ENCODE measurements around the gene LGALS9. TPM values are rescaled to one million over a fixed set of nuclear protein-coding genes. Genes with fewer than 3 reads are reported as not detected.
A peak's percentile ranks its signal among the peaks of the same experiment; 100 is the strongest.
"Not testable (repeated sequence)": the region's sequence is repeated elsewhere in the genome, so short reads cannot be mapped to it uniquely, and the experiment has no call there.

LGALS9 gene
- total and polyA plus RNA-seq, 2 experiments from 2014 or later = 3.1 to 14.1 TPM

DNA sequence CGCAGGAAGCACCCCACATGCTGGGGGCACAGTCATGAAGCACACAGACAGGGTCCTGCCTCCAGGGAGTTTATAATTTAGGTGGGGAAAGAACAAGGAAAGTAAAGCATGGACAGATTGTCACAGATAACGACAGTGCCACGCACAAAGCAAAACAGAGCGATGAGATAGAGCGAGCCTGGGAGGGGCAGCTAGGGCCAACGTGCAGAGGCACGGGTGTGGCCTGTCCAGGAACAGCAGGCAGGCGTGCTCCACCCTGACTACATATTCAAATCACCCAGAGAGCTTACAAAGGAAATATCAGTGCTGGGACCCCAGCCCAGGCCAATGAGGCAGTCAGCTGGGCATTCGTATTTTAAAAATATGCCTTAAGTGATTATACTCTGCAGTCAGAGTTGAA lies 16.8 kb downstream of the LGALS9 start:
- Histone ChIP-seq H3K9me3 (ENCODE audit: low read depth) (no peaks in the 10 kb centered on the region), H3K4me1 (ENCODE audit: insufficient read depth) (no peaks in the 10 kb centered on the region), H3K79me2 (no peaks in the 10 kb centered on the region), H3K27ac (no peak overlapping the region), H3K27me3 (no peaks in the 10 kb centered on the region), H3K9me2 (replicated peaks; ENCODE audit: insufficient read depth) (no peaks in the 10 kb centered on the region), H3K4me3 (no peak overlapping the region), H3K4me2 (no peak overlapping the region), H4K20me1 (ENCODE audit: insufficient read depth, poor library complexity, severe bottlenecking) (no peaks in the 10 kb centered on the region), H3K36me3 (replicated peaks; ENCODE audit: insufficient read depth, low read depth) (no peaks in the 10 kb centered on the region), H2AFZ (no peak overlapping the region)
- TF ChIP-seq CTCF (IDR thresholded peaks at IDR 0.05; ENCODE audit: poor library complexity) (no peak), EZH2phosphoT487 (IDR thresholded peaks at IDR 0.05; ENCODE audit: low read depth, severe bottlenecking, unreplicated experiment) (no peak), EZH2 (IDR thresholded peaks at IDR 0.05; ENCODE audit: borderline replicate concordance) (no peak)
- DNase-seq (ENCODE audit: low spot score) = peak; percentile 23
- 65% methylated on average over 9 of the region's 9 CpGs for WGBS (ENCODE audit: low lambda C conversion rate, missing lambda C conversion rate)

DNA sequence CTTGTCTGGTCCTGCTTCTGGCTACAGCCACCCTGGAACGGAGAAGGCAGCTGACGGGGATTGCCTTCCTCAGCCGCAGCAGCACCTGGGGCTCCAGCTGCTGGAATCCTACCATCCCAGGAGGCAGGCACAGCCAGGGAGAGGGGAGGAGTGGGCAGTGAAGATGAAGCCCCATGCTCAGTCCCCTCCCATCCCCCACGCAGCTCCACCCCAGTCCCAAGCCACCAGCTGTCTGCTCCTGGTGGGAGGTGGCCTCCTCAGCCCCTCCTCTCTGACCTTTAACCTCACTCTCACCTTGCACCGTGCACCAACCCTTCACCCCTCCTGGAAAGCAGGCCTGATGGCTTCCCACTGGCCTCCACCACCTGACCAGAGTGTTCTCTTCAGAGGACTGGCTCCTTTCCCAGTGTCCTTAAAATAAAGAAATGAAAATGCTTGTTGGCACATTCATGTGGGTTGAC lies 18.2 kb downstream of the LGALS9 start:
- H2AFZ ChIP-seq; H3K4me2 ChIP-seq; DNase-seq (ENCODE audit: low spot score); H3K9me3 ChIP-seq (ENCODE audit: low read depth); H3K36me3 ChIP-seq (replicated peaks; ENCODE audit: insufficient read depth, low read depth); H4K20me1 ChIP-seq (ENCODE audit: insufficient read depth, poor library complexity, severe bottlenecking); H3K79me2 ChIP-seq; H3K4me1 ChIP-seq (ENCODE audit: insufficient read depth); H3K27me3 ChIP-seq; H3K27ac ChIP-seq; H3K4me3 ChIP-seq; H3K9me2 ChIP-seq (replicated peaks; ENCODE audit: insufficient read depth): not testable (repeated sequence)
- 58% methylated on average over 5 of the region's 5 CpGs for WGBS (ENCODE audit: low lambda C conversion rate, missing lambda C conversion rate)

- no peaks in the 10 kb centered on the region for H3K9me2 ChIP-seq (replicated peaks; ENCODE audit: insufficient read depth)
- no peaks in the 10 kb centered on the region for H4K20me1 ChIP-seq (ENCODE audit: insufficient read depth, poor library complexity, severe bottlenecking)
- no peaks in the 10 kb centered on the region for H3K9me3 ChIP-seq (ENCODE audit: low read depth)
- H2AFZ ChIP-seq = no peak overlapping the region
- no peak for DNase-seq (ENCODE audit: low spot score)
- no peak for TF ChIP-seq CTCF (IDR thresholded peaks at IDR 0.05; ENCODE audit: poor library complexity)
- no peak for TF ChIP-seq EZH2phosphoT487 (IDR thresholded peaks at IDR 0.05; ENCODE audit: low read depth, severe bottlenecking, unreplicated experiment)
- no peak for TF ChIP-seq EZH2 (IDR thresholded peaks at IDR 0.05; ENCODE audit: borderline replicate concordance)
- H3K36me3 ChIP-seq (replicated peaks; ENCODE audit: insufficient read depth, low read depth) = no peaks in the 10 kb centered on the region
- 94% methylated on average over 16 of the region's 16 CpGs for WGBS (ENCODE audit: low lambda C conversion rate, missing lambda C conversion rate)
- H3K27me3 ChIP-seq = no peaks in the 10 kb centered on the region
- no peaks in the 10 kb centered on the region for H3K4me1 ChIP-seq (ENCODE audit: insufficient read depth)
- no peak overlapping the region for H3K27ac ChIP-seq
- no peaks in the 10 kb centered on the region for H3K79me2 ChIP-seq
- H3K4me3 ChIP-seq = no peak overlapping the region
- H3K4me2 ChIP-seq = no peak overlapping the region
These were observed 18.9 kb downstream of the LGALS9 start for GRCh38 chr17:27649929-27650328.

- H3K9me3 ChIP-seq (ENCODE audit: low read depth) = no peaks in the 10 kb centered on the region
- H3K4me1 ChIP-seq (ENCODE audit: insufficient read depth) = no peaks in the 10 kb centered on the region
- TF ChIP-seq EZH2phosphoT487 (IDR thresholded peaks at IDR 0.05; ENCODE audit: low read depth, severe bottlenecking, unreplicated experiment) (no peak), CTCF (IDR thresholded peaks at IDR 0.05; ENCODE audit: poor library complexity) (no peak), EZH2 (IDR thresholded peaks at IDR 0.05; ENCODE audit: borderline replicate concordance) (no peak)
- H3K36me3 ChIP-seq (replicated peaks; ENCODE audit: insufficient read depth, low read depth) = no peaks in the 10 kb centered on the region
- no peaks in the 10 kb centered on the region for H3K27me3 ChIP-seq
- no peak overlapping the region for H2AFZ ChIP-seq
- no peaks in the 10 kb centered on the region for H3K79me2 ChIP-seq
- H3K27ac ChIP-seq = no peak overlapping the region
- H4K20me1 ChIP-seq (ENCODE audit: insufficient read depth, poor library complexity, severe bottlenecking) = no peaks in the 10 kb centered on the region
- no peak overlapping the region for H3K4me2 ChIP-seq
- H3K9me2 ChIP-seq (replicated peaks; ENCODE audit: insufficient read depth) = no peaks in the 10 kb centered on the region
- 91% methylated on average over 11 of the region's 11 CpGs for WGBS (ENCODE audit: low lambda C conversion rate, missing lambda C conversion rate)
- no peak for DNase-seq (ENCODE audit: low spot score)
- no peak overlapping the region for H3K4me3 ChIP-seq
These were observed 19.8 kb downstream of the LGALS9 start for GRCh38 chr17:27650836-27651235.
